Common myeloid progenitor, CD34-positive (primary cell): Measurements from ENCODE around the gene TXNDC2.
"Not testable (repeated sequence)": the region's sequence is repeated elsewhere in the genome, so short reads cannot be mapped to it uniquely, and the experiment has no call there.

ENCODE experiments used
- CTCF ChIA-PET: fragments of 350-600 bp; sonication (Branson Sonifier 250); formaldehyde crosslinking; loops from one replicate; lab custom pipeline; 2021; ENCODE audit warnings: antibody characterized with exemption; lab: Charles Lee
- POLR2A ChIA-PET: fragments of 350-600 bp; sonication (Branson Sonifier 250); formaldehyde crosslinking; loops from one replicate; lab custom pipeline; 2021; ENCODE audit warnings: antibody characterized with exemption; lab: Charles Lee
- DNase-seq, 3 donors: peaks; one replicate each; pipeline versions ENCODE4 v3.0.0 to v3.0.0-alpha.2; 2013
- H3K27ac ChIP-seq, 2 experiments: 1 replicate in 1 of 2; 2 replicates in 1 of 2; pipeline ENCODE4 v1.7.0; 2013; ENCODE audit warnings: inconsistent platforms in 2 of 2, low read length in 2 of 2, mild to moderate bottlenecking in 2 of 2, low read depth in 1 of 2, moderate library complexity in 1 of 2; ENCODE audit not compliant: severe bottlenecking in 2 of 2, insufficient read depth in 1 of 2, poor library complexity in 1 of 2
- H3K27me3 ChIP-seq, 5 experiments: replicated peaks in 2 of 5; 1 replicate in 3 of 5; 2 replicates in 2 of 5; pipeline versions ENCODE4 v1.6.1 to v1.7.0; 2013; ENCODE audit warnings: low read length in 4 of 5, mild to moderate bottlenecking in 2 of 5, moderate library complexity in 2 of 5, inconsistent platforms in 1 of 5; ENCODE audit not compliant: insufficient read depth in 5 of 5, control insufficient read depth in 4 of 5
- H3K36me3 ChIP-seq, 4 experiments: 1 replicate in 2 of 4; 2 replicates in 2 of 4; pipeline versions ENCODE4 v1.6.1 to v1.7.0; 2013; ENCODE audit warnings: low read length in 3 of 4, control low read depth in 1 of 4, mild to moderate bottlenecking in 1 of 4; ENCODE audit not compliant: control insufficient read depth in 4 of 4, insufficient read depth in 4 of 4
- H3K4me1 ChIP-seq, 4 experiments: 1 replicate in 3 of 4; 2 replicates in 1 of 4; pipeline versions ENCODE4 v1.6.1 to v1.7.1; 2013; ENCODE audit warnings: low read length in 3 of 4, mild to moderate bottlenecking in 3 of 4, control low read depth in 1 of 4, inconsistent platforms in 1 of 4, moderate library complexity in 1 of 4; ENCODE audit not compliant: control insufficient read depth in 4 of 4, insufficient read depth in 4 of 4; ENCODE audit errors: control extremely low read depth in 1 of 4
- H3K4me3 ChIP-seq, 7 experiments: 1 replicate in 4 of 7; 2 replicates in 3 of 7; pipeline versions ENCODE4 v1.5.1 to v1.7.0; 2013; ENCODE audit warnings: mild to moderate bottlenecking in 7 of 7, low read length in 6 of 7, moderate library complexity in 6 of 7, inconsistent platforms in 2 of 7, low read depth in 2 of 7, control low read depth in 1 of 7; ENCODE audit not compliant: insufficient read depth in 4 of 7, control insufficient read depth in 1 of 7; ENCODE audit errors: extremely low read depth in 1 of 7
- H3K9me3 ChIP-seq, 5 experiments: 1 replicate in 4 of 5; 2 replicates in 1 of 5; pipeline versions ENCODE4 v1.6.1 to v1.7.1; 2013; ENCODE audit warnings: low read length in 4 of 5, mild to moderate bottlenecking in 2 of 5, inconsistent platforms in 1 of 5, low read depth in 1 of 5, moderate library complexity in 1 of 5; ENCODE audit not compliant: control insufficient read depth in 4 of 5, insufficient read depth in 2 of 5; ENCODE audit errors: control extremely low read depth in 1 of 5
- WGBS: methylation state at CpG from one replicate; pipeline ENCODE4 v1.1.5; 2013; ENCODE audit not compliant: insufficient coverage; 5-methylcytosine and 5-hydroxymethylcytosine counted together

Gene TXNDC2

GRCh38 chr18:9884090-9884489 is 1.7 kb upstream of the TXNDC2 start:
- WGBS = 100% methylated on average over 5 of the region's 6 CpGs

GRCh38 chr18:9884532-9885140 is 1.1 kb upstream of the TXNDC2 start:
- POLR2A ChIA-PET = no interaction called here
- Histone ChIP-seq H3K9me3 (no peaks in the 10 kb centered on the region), H3K4me1 (no peaks in the 10 kb centered on the region), H3K27ac (peak overlapping the region in 1 of 2 experiments; percentile 56), H3K36me3 (no peaks in the 10 kb centered on the region), H3K27me3 (no peaks in the 10 kb centered on the region), H3K4me3 (no peak overlapping the region)
- WGBS = 97% methylated on average over 10 of the region's 12 CpGs
- CTCF ChIA-PET = interaction anchor here (1.2 to 1.9 kb wide), 2 partner anchors 10 to 13 kb away, joined by 3 to 5 read pairs; no protein-coding TSS in a partner anchor
- no peak for DNase-seq

More at GRCh38 chr18:9884090-9884489, 1.7 kb upstream of the TXNDC2 start:
- no peak for DNase-seq
- no peaks in the 10 kb centered on the region for H3K4me1 ChIP-seq
- no peaks in the 10 kb centered on the region for H3K27me3 ChIP-seq
- CTCF ChIA-PET = interaction anchor here (1.2 to 1.9 kb wide), 2 partner anchors 10 to 14 kb away, joined by 3 to 5 read pairs; no protein-coding TSS in a partner anchor
- no peaks in the 10 kb centered on the region for H3K9me3 ChIP-seq
- no peak overlapping the region for H3K4me3 ChIP-seq
- H3K27ac ChIP-seq = no peak overlapping the region
- POLR2A ChIA-PET = no interaction called here
- no peaks in the 10 kb centered on the region for H3K36me3 ChIP-seq

- H3K27ac ChIP-seq = peak overlapping the region in 1 of 2 experiments; percentile 56
- no peak overlapping the region for H3K4me3 ChIP-seq
- no peaks in the 10 kb centered on the region for H3K9me3 ChIP-seq
- POLR2A ChIA-PET = interaction anchor here (0.6 kb wide), 1 partner anchor 505 kb away, joined by 3 read pairs; no protein-coding TSS in a partner anchor
- CTCF ChIA-PET = interaction anchor here (1.0 kb wide), 1 partner anchor 41 kb away, joined by 3 read pairs; no protein-coding TSS in a partner anchor
- no peaks in the 10 kb centered on the region for H3K27me3 ChIP-seq
- H3K36me3 ChIP-seq = no peaks in the 10 kb centered on the region
- no peaks in the 10 kb centered on the region for H3K4me1 ChIP-seq
- WGBS = 100% methylated on average over 1 of the region's 3 CpGs
- no peak for DNase-seq
Measured at GRCh38 chr18:9886005-9886348, 204 bp downstream of the TXNDC2 start.

DNA sequence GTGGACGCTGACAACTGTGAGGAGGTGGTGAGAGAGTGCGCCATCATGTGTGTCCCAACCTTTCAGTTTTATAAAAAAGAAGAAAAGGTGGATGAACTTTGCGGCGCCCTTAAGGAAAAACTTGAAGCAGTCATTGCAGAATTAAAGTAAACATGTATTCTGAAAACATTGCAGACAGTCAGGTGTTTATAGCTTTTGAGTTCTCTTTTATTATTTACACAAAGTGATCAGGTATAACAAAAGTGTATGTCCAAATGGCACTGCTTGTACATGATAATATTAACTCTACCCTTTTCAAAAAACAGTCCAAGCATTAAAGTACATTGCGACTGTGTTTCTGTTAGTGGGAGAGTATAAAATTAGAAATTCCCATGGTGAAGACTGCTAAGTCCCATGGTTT is 2.2 kb downstream of the TXNDC2 start:
- Histone ChIP-seq H3K27ac (no peak overlapping the region), H3K4me1 (no peaks in the 10 kb centered on the region), H3K36me3 (no peaks in the 10 kb centered on the region), H3K27me3 (no peaks in the 10 kb centered on the region), H3K9me3 (no peaks in the 10 kb centered on the region), H3K4me3 (no peak overlapping the region)
- DNase-seq = no peak
- ChIA-PET POLR2A (no interaction called here), CTCF (no interaction called here)
- WGBS = 60% methylated on average over 2 of the region's 5 CpGs

DNA sequence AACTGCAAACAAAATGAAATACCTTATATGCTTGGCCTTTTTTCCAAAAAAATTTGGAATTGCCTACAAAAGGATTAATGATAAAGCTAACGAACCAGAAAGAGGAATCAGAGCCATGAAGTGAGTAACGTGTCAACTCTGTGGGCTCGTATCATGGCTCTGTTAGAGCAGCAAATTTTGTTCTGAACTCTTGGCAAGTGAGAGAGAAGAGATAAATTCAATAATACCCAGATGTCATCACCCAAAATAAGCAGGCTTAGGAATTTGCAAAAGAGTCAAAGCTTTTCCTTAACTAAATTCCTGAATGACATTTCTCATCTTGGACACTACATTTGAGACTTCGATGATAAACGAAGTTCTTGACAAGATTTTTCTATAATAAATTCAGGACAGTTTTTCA is 4.4 kb downstream of the TXNDC2 start:
- Histone ChIP-seq H3K36me3 (no peaks in the 10 kb centered on the region), H3K9me3 (no peaks in the 10 kb centered on the region), H3K4me1 (no peaks in the 10 kb centered on the region), H3K27ac (no peak overlapping the region), H3K4me3 (no peak overlapping the region), H3K27me3 (no peaks in the 10 kb centered on the region)
- no peak for DNase-seq
- ChIA-PET CTCF (interaction anchor here (1.3 kb wide), 1 partner anchor 18 kb away, joined by 3 read pairs; no protein-coding TSS in a partner anchor), POLR2A (no interaction called here)
- 100% methylated on average over 2 of the region's 5 CpGs for WGBS

GRCh38 chr18:9890957-9891356 is 5.2 kb downstream of the TXNDC2 start:
- ChIA-PET POLR2A (no interaction called here), CTCF (interaction anchor here (1.3 kb wide), 1 partner anchor 17 kb away, joined by 3 read pairs; no protein-coding TSS in a partner anchor)
- H3K36me3 ChIP-seq = no peaks in the 10 kb centered on the region
- no peaks in the 10 kb centered on the region for H3K4me1 ChIP-seq
- H3K27me3 ChIP-seq = no peaks in the 10 kb centered on the region
- no CpG with 5 or more reads among the region's 1 CpG for WGBS
- DNase-seq = no peak
- H3K4me3 ChIP-seq = no peak overlapping the region
- H3K9me3 ChIP-seq = no peaks in the 10 kb centered on the region
- H3K27ac ChIP-seq = no peak overlapping the region

DNA sequence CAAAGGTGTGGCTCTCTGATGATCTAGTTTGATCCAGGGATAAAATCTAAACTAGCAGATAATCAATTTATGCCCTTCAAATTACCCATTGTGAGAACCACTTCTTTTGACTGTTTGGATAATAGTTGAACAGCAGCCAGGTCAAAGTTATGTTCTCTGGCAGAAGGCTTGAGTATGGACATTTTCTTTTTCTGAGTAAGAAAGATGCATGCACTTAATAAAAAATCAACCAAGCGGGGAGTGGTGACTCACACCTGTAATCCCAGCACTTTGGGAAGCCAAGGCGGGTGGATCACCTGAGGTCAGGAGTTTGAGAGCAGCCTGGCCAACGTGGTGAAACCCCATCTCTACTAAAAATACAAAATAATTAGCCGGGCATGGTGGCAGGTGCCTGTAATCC is 5.7 kb downstream of the TXNDC2 start:
- H3K27ac ChIP-seq, CTCF ChIA-PET, H3K9me3 ChIP-seq, DNase-seq, H3K4me3 ChIP-seq, H3K4me1 ChIP-seq, H3K27me3 ChIP-seq, POLR2A ChIA-PET, H3K36me3 ChIP-seq: not testable (repeated sequence)
- WGBS = 93% methylated on average over 3 of the region's 4 CpGs
